MM.1S (cell line): ENCODE measurements around the gene LCT.

Experiments
- CTCF ChIP-seq: fragments of 300-600 bp; sonication (generic); IDR thresholded peaks from 2 replicates; pipeline ENCODE4 v1.5.1; 2016; ENCODE audit warnings: antibody characterized with exemption, low read length, mixed read lengths
- EZH2 ChIP-seq: fragments of 300-600 bp; sonication (generic); optimal IDR thresholded peaks from 2 replicates; pipeline ENCODE3; 2017; ENCODE audit warnings: low read depth, mild to moderate bottlenecking, antibody characterized with exemption, low read length, mixed read lengths
- EZH2phosphoT487 ChIP-seq: fragments of 300-600 bp; sonication (generic); IDR thresholded peaks from 2 replicates; pipeline ENCODE4 v1.6.1; 2018; ENCODE audit warnings: antibody characterized with exemption, low read length

DNA sequence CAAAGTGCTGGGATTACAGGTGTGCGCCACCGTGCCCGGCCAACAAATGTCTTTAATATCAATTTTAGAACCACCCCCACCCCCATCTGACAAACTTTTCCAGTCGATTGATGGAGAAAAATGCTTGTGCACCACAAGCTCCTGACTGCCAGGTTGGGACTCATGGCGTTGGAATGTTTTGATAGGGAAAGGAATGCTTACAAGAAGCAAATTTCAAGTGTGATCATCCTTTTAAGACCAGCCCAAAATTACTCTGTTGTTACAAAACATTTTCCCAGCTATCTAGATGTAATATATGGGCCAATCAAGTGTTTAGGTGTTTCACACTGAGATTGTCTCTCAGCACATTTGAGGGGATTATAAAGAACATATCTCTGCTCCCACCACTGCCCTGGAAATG, 50.2 kb downstream of the LCT start:
- TF ChIP-seq CTCF (no peak), EZH2phosphoT487 (no peak), EZH2 (no peak)
